ENCODE results near the gene NPHS1.
"Not testable (repeated sequence)": the region's sequence is repeated elsewhere in the genome, so short reads cannot be mapped to it uniquely, and the experiment has no call there.

NPHS1 gene

GRCh38 chr19:35851213-35852028 lies 883 bp downstream of the NPHS1 start:
- in situ Hi-C loops (cut with MboI; ENCODE audit: low sequenced_read_pairs) = no loop called here

DNA sequence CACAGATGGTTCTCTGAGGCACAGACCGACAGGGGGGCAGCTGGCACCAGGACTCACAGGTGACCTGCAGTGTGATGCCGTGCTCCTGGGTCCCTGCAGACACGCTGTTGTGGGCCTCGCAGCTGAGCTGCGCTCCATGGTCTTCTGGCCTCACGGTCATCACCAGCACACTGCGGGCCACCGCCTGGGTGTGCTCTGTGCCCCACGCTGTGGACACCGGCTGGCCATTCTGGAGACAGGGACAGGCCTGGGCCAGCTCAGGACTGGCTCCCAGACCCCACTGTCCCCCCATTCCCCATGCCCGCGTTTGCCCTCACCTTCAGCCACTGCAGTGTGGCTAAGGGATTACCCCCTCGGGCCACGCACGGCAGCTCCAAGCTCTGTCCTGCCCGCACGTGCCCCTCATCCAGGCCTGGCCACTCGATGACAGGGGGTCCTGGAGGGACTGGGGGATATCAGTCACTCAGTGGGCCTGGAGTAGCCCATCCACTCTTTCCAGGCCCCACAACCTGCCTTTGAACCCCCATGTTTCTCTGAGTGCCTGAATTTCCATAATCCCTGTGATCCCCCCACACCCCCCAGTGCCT lies 3.3 kb downstream of the NPHS1 start:
- in situ Hi-C loops (cut with MboI; ENCODE audit: low sequenced_read_pairs) = no loop called here

DNA sequence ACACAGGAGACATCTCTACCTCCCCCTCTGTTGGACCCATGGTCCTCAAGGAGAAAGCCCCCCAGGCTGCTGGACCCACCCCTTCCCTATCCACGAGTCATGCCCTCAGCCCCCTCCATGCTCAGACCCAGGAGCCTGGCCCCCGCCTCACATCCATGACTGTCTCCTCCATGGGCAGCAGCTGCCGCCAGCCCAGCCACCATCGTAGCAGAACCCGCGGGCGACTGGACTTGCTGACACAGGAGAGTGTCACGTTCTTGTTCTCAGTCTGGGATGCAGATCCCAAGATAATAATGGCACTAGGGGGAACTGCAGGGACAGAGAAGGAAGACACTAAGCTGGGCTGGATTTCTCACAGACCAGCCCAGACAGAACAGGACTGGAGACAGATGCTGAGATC lies 3.8 kb downstream of the NPHS1 start:
- in situ Hi-C loops (cut with MboI; ENCODE audit: low sequenced_read_pairs) = no loop called here

GRCh38 chr19:35847911-35848310 lies 4.4 kb downstream of the NPHS1 start:
- in situ Hi-C loops (cut with MboI; ENCODE audit: low sequenced_read_pairs) = no loop called here

- in situ Hi-C loops (cut with MboI; ENCODE audit: low sequenced_read_pairs) = no loop called here
Measured at GRCh38 chr19:35846038-35846668, 6.2 kb downstream of the NPHS1 start.

- in situ Hi-C loops (cut with MboI; ENCODE audit: low sequenced_read_pairs) = no loop called here
Measured at GRCh38 chr19:35845215-35846037, 6.9 kb downstream of the NPHS1 start.

- in situ Hi-C loops (cut with MboI; ENCODE audit: low sequenced_read_pairs) = no loop called here
Measured at GRCh38 chr19:35844482-35845214, 7.7 kb downstream of the NPHS1 start.

DNA sequence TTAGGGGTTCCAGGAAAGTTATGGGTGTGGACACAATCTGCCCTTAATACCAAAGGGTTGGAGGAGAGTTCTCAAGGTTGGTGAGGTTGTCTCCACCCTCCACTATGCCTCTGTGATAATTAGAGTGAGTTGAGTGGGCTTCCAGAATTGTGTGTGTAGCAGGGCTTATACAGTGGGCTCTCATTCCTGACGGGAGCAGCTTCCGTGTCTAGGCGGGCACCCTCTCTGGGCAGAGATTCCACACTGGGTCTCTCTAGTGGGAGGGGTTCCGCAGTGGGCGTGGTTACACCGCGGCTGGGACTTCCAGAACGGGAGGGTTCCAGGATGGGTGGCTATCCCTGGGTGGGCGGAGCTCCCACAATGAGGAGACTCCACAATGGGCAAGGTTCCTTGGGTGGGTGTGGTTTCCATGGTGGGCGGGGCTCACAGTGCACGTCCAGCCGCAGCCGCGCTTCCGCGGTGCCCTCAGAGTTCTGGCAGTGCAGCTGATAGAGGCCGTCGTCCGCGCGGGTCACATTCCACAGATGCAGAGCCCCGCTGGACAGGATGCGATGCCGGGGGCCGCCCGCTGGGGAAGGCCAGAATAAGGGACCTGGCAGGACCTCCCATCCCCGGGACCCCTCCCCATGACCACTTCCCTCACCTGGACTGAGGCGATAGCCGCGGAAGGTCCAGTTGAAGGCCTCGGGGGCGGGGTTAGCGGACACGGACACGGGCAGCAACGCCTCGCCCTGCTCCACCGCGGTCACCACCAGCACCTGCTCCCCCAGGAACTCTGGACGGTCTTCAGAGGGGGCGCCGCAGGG lies 8.4 kb downstream of the NPHS1 start:
- in situ Hi-C loops (cut with MboI; ENCODE audit: low sequenced_read_pairs) = no loop called here

GRCh38 chr19:35842666-35843272 lies 9.5 kb downstream of the NPHS1 start:
- in situ Hi-C loops (cut with MboI; ENCODE audit: low sequenced_read_pairs) = no loop called here

GRCh38 chr19:35841961-35842595 lies 10.2 kb downstream of the NPHS1 start:
- in situ Hi-C loops (cut with MboI; ENCODE audit: low sequenced_read_pairs) = no loop called here

GRCh38 chr19:35836096-35836495 lies 16.2 kb downstream of the NPHS1 start:
- in situ Hi-C loops (cut with MboI; ENCODE audit: low sequenced_read_pairs) = not testable (repeated sequence)

GRCh38 chr19:35833972-35834371 lies 18.3 kb downstream of the NPHS1 start:
- in situ Hi-C loops (cut with MboI; ENCODE audit: low sequenced_read_pairs) = no loop called here

- in situ Hi-C loops (cut with MboI; ENCODE audit: low sequenced_read_pairs) = no loop called here
Measured at GRCh38 chr19:35832054-35832453, 20.2 kb downstream of the NPHS1 start.

DNA sequence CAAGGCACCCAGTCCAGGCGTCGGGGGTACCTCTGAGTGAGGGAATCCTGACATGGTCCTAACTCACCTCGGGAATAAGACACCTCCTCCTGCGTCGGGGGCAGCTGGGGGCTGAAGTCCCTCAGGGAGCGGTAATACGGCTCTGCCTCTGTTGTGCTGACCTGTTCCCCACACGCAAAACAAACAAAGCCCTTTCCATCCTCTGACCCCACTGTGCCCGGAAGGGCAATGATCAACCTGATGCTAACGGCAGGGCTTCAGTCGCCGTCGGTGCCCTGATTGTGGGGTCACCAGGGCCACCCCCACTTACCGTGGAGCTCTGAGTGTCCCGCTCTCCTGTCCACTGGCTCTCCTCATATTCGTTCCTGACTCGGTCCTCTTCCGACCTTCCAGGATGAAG lies 21.3 kb downstream of the NPHS1 start:
- in situ Hi-C loops (cut with MboI; ENCODE audit: low sequenced_read_pairs) = no loop called here

DNA sequence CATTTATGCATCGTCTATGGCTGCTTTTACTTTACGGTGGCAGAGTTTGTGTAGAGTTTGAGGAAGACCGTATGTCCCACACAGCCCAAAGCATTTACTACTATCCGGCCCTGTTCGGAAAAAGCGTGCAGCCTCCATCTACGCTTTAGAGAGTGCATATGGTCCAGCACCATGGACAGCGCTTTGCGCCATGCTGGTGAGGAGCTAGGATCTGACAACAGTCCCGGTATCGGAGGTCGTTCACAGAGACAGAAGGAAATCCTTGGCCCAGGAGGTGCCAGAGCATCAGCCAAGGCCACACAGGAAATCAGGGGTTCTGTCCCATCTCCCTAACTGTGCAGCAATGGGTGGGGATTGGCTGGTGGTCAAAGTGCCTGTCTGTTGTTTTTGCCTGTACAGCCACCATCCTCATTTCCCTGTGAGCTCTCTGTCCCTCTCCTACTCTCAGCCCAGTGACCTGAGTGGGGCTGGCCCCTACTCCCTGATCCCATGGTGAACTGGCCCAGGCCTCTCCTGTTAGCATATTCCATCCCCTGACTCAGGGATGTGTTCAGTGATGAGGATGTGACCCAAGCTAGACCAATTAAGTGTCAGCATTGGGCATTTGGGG lies 23.5 kb downstream of the NPHS1 start:
- in situ Hi-C loops (cut with MboI; ENCODE audit: low sequenced_read_pairs) = no loop called here

GRCh38 chr19:35824150-35824549 lies 28.2 kb downstream of the NPHS1 start:
- in situ Hi-C loops (cut with MboI; ENCODE audit: low sequenced_read_pairs) = no loop called here

- in situ Hi-C loops (cut with MboI; ENCODE audit: low sequenced_read_pairs) = no loop called here
Measured at GRCh38 chr19:35822579-35822978, 29.7 kb downstream of the NPHS1 start.

GRCh38 chr19:35818445-35818844 lies 33.9 kb downstream of the NPHS1 start:
- in situ Hi-C loops (cut with MboI; ENCODE audit: low sequenced_read_pairs) = no loop called here
